Activated T-helper 2 cell treated with anti-CD3 and anti-CD28 coated beads, Interferon-gamma antibody, Interleukin-2, Interleukin-4, amounts not matched to agents 10 μg/mL and 5 μg/mL and 100 μg/mL, durations not matched to agents 14 hours and 24 hours and 36 hours (primary cell): ENCODE measurements around the gene PALLD. TPM values are rescaled to one million over a fixed set of nuclear protein-coding genes. Genes with fewer than 3 reads are reported as not detected.

ENCODE experiments used
- DNase-seq: peaks from one replicate; pipeline ENCODE4 v3.0.0; 2021; ENCODE audit warnings: low spot score
- H3K27ac Mint-ChIP-seq: one replicate; pipeline ENCODE4 v1.8.0; 2021; ENCODE audit warnings: mixed read lengths
- H3K27me3 Mint-ChIP-seq: one replicate; pipeline ENCODE4 v1.8.0; 2021; ENCODE audit warnings: low read depth, mixed read lengths
- H3K36me3 Mint-ChIP-seq: one replicate; pipeline ENCODE4 v1.8.0; 2021; ENCODE audit warnings: low read depth, mixed read lengths
- H3K4me1 Mint-ChIP-seq: one replicate; pipeline ENCODE4 v1.8.0; 2021; ENCODE audit warnings: low read depth, mixed read lengths
- H3K4me3 Mint-ChIP-seq: one replicate; pipeline ENCODE4 v1.8.0; 2021; ENCODE audit warnings: low read depth, mild to moderate bottlenecking, moderate library complexity, mixed read lengths
- H3K9me3 Mint-ChIP-seq: one replicate; pipeline ENCODE4 v1.8.0; 2021; ENCODE audit warnings: mixed read lengths
- intact Hi-C: fragments of 100-400 bp; cut with micrococcal nuclease; formaldehyde crosslinking; loops from one replicate; pipeline ENCODE4 v1.15.1; 2023
- total RNA-seq: library from RNA; stranded (reverse); gene quantifications from 2 replicates; pipeline ENCODE4 v1.2.3, GENCODE V29; 2022

Gene PALLD
- total RNA-seq, 1 donor from 2014 or later, result 19.8 TPM

DNA sequence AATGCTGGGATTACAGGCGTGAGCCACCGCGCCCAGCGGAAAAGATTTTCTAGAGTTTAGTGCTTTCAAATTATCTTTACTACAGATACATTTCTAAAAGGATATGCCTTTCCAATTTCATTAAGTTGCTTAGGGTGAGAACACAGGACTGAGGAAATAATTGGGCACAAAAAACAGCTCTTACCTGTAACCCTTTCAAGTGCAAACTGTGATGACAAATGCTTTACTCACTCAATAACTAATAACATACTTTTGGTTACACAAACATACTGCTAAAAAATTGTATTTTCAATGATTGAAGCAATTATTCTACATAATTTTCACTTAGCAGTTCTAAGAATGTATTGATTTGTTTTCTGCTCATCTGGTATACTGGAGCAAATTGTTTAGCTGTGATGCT is 40.2 kb downstream of the PALLD start:
- Mint-ChIP-seq H3K4me1 (no peaks in the 10 kb centered on the region), H3K36me3 (no peaks in the 10 kb centered on the region), H3K9me3 (no peaks in the 10 kb centered on the region), H3K27ac (no peak overlapping the region), H3K4me3 (no peak overlapping the region), H3K27me3 (peaks cover 4% of the 10 kb centered on the region)
- intact Hi-C loops, result no loop called here
- no peak for DNase-seq

GRCh38 chr4:168537571-168537970 is 40.7 kb downstream of the PALLD start:
- no peak overlapping the region for H3K27ac Mint-ChIP-seq
- intact Hi-C loops, result no loop called here
- no peak overlapping the region for H3K4me3 Mint-ChIP-seq
- no peaks in the 10 kb centered on the region for H3K9me3 Mint-ChIP-seq
- peaks cover 4% of the 10 kb centered on the region for H3K27me3 Mint-ChIP-seq
- H3K36me3 Mint-ChIP-seq, result no peaks in the 10 kb centered on the region
- no peak for DNase-seq
- H3K4me1 Mint-ChIP-seq, result no peaks in the 10 kb centered on the region

- Mint-ChIP-seq H3K4me1 (no peaks in the 10 kb centered on the region), H3K9me3 (no peaks in the 10 kb centered on the region), H3K27me3 (peaks cover 4% of the 10 kb centered on the region), H3K27ac (no peak overlapping the region), H3K4me3 (no peak overlapping the region), H3K36me3 (no peaks in the 10 kb centered on the region)
- no peak for DNase-seq
- intact Hi-C loops, result no loop called here
Observed at GRCh38 chr4:168538632-168539031, 41.8 kb downstream of the PALLD start.

- Mint-ChIP-seq H3K4me3 (no peak overlapping the region), H3K27me3 (peaks cover 5% of the 10 kb centered on the region), H3K9me3 (no peaks in the 10 kb centered on the region), H3K27ac (no peak overlapping the region), H3K4me1 (no peaks in the 10 kb centered on the region), H3K36me3 (no peaks in the 10 kb centered on the region)
- intact Hi-C loops, result no loop called here
- no peak for DNase-seq
Observed at GRCh38 chr4:168540086-168540485, 43.2 kb downstream of the PALLD start.

- no peak overlapping the region for H3K27ac Mint-ChIP-seq
- intact Hi-C loops, result no loop called here
Observed at GRCh38 chr4:168540503-168541265, 43.8 kb downstream of the PALLD start.

GRCh38 chr4:168541266-168541953 is 44.6 kb downstream of the PALLD start:
- no peak for DNase-seq
- Mint-ChIP-seq H3K9me3 (no peaks in the 10 kb centered on the region), H3K27ac (no peak overlapping the region), H3K27me3 (peaks cover 5% of the 10 kb centered on the region), H3K36me3 (no peaks in the 10 kb centered on the region), H3K4me3 (no peak overlapping the region), H3K4me1 (no peaks in the 10 kb centered on the region)
- intact Hi-C loops, result no loop called here

More at GRCh38 chr4:168540503-168541265, 43.8 kb downstream of the PALLD start:
- no peak for DNase-seq
- no peak overlapping the region for H3K4me3 Mint-ChIP-seq
- no peaks in the 10 kb centered on the region for H3K36me3 Mint-ChIP-seq
- H3K4me1 Mint-ChIP-seq, result no peaks in the 10 kb centered on the region
- peaks cover 7% of the 10 kb centered on the region for H3K27me3 Mint-ChIP-seq
- no peaks in the 10 kb centered on the region for H3K9me3 Mint-ChIP-seq

- H3K36me3 Mint-ChIP-seq, result no peaks in the 10 kb centered on the region
- intact Hi-C loops, result no loop called here
- no peak overlapping the region for H3K27ac Mint-ChIP-seq
- no peak overlapping the region for H3K4me3 Mint-ChIP-seq
- H3K4me1 Mint-ChIP-seq, result no peaks in the 10 kb centered on the region
- H3K27me3 Mint-ChIP-seq, result peaks cover 12% of the 10 kb centered on the region
- H3K9me3 Mint-ChIP-seq, result no peaks in the 10 kb centered on the region
- no peak for DNase-seq
Observed at GRCh38 chr4:168549143-168549542, 52.3 kb downstream of the PALLD start.

DNA sequence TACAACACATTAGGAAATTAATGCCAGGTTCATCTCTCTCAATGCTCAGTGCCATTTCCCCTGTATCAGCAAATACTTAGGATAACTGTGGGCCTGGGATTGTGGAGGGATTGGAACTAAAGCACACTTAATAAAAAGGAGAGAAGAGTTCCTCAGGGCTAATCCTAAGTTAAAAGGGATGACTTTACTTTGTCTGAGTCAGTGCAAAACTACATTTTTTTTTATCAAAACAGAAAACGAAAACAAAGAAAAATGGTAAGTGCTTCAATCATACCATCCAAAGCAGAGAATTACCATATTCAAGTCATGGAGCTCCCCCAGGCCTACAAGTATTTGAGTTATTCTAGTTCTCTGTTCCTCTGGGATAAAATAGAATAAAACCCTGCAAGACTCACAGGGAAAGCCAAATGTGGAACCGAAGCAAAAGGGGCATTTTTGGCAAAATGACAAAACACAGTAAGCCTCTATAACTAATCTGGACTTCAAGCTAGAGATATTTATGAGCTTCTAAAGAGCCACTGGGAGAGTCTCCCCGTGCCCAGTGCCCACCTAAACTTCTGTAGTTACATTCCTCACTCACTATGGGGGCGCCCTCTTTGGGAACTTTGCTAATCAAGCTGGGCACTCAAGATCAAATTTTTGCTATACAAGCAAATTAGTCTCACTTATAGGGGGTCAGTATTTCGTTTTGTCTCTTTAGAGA is 53.4 kb downstream of the PALLD start:
- H3K9me3 Mint-ChIP-seq, result no peaks in the 10 kb centered on the region
- H3K4me3 Mint-ChIP-seq, result no peak overlapping the region
- no peak overlapping the region for H3K27ac Mint-ChIP-seq
- no peaks in the 10 kb centered on the region for H3K4me1 Mint-ChIP-seq
- intact Hi-C loops, result no loop called here
- no peaks in the 10 kb centered on the region for H3K36me3 Mint-ChIP-seq
- peaks cover 12% of the 10 kb centered on the region for H3K27me3 Mint-ChIP-seq
- no peak for DNase-seq

- H3K4me3 Mint-ChIP-seq, result no peak overlapping the region
- no peaks in the 10 kb centered on the region for H3K4me1 Mint-ChIP-seq
- H3K9me3 Mint-ChIP-seq, result no peaks in the 10 kb centered on the region
- no peak overlapping the region for H3K27ac Mint-ChIP-seq
- intact Hi-C loops, result no loop called here
- H3K27me3 Mint-ChIP-seq, result peaks cover 10% of the 10 kb centered on the region
- no peaks in the 10 kb centered on the region for H3K36me3 Mint-ChIP-seq
- DNase-seq, result no peak
Observed at GRCh38 chr4:168551211-168551610, 54.4 kb downstream of the PALLD start.

DNA sequence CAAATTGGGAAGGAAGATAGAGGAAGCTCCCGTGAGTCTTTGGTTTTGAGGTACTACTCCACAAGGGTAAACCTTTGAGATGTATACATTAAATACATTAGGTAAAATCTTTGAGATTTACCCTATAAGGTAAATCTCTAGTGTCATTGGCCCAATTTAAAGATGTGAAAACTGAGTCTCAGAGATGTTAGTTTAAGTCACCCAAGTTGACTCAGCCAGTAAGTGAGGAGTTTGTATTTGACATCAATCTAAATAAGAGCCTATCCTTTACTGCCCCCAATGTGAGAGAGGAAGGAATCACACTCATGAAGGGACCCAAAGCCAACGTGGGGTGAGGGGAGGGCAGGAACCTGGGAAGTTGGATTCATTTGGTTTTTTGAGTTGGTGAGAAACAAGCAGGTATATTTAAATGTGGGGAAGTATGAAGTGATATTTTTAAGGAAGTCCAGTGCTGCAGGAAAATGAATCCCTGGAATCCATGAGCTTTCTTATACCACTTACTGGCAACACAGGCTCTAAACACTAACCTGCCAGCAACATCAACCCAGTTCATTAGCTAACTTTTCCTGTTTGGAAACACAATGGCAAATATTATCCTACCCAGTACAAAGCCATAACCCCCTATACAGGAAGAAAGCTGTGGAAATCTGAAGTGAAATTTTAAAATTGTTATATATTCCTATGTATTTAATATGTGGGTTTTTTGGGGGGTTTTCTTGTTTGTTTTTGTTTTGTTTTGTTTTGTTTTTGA is 55.3 kb downstream of the PALLD start:
- Mint-ChIP-seq H3K4me3 (no peak overlapping the region), H3K27me3 (peaks cover 10% of the 10 kb centered on the region), H3K4me1 (no peaks in the 10 kb centered on the region), H3K27ac (no peak overlapping the region), H3K36me3 (no peaks in the 10 kb centered on the region), H3K9me3 (no peaks in the 10 kb centered on the region)
- intact Hi-C loops, result loop anchor here (1.0 kb wide), 1 partner anchor 369 kb away; no protein-coding TSS in a partner anchor
- no peak for DNase-seq

GRCh38 chr4:168553714-168554370 is 57.0 kb downstream of the PALLD start:
- Mint-ChIP-seq H3K4me1 (no peaks in the 10 kb centered on the region), H3K9me3 (no peaks in the 10 kb centered on the region), H3K27ac (no peak overlapping the region), H3K36me3 (no peaks in the 10 kb centered on the region), H3K4me3 (no peak overlapping the region), H3K27me3 (peaks cover 11% of the 10 kb centered on the region)
- intact Hi-C loops, result no loop called here
- DNase-seq, result no peak

DNA sequence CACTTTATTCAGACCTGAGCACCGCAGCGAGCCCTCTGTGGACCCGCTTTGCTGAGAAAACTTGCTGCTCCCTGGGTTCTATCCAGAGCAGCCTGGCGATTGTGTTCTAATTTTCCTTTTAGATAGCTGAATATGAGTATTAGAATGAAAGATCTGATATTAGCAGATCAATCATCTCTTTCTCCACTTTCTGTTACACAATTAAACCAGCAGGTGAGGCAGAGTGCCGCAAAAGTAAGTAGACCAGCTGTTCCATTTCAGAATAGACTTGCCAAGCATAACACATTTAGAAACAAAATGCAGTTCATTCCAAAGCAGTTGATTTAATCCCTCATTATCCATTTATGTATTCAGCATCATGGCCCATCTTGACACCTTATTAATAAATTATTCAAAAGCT is 58.6 kb downstream of the PALLD start:
- peaks cover 11% of the 10 kb centered on the region for H3K27me3 Mint-ChIP-seq
- no peak overlapping the region for H3K27ac Mint-ChIP-seq
- no peak overlapping the region for H3K4me3 Mint-ChIP-seq
- DNase-seq, result no peak
- intact Hi-C loops, result no loop called here
- no peaks in the 10 kb centered on the region for H3K9me3 Mint-ChIP-seq
- no peaks in the 10 kb centered on the region for H3K4me1 Mint-ChIP-seq
- no peaks in the 10 kb centered on the region for H3K36me3 Mint-ChIP-seq
